Liver (tissue), 3 donors: Measurements from ENCODE around the gene ALKBH4.
"Not testable (repeated sequence)": the region's sequence is repeated elsewhere in the genome, so short reads cannot be mapped to it uniquely, and the experiment has no call there.

Source experiments
- FOXA1 ChIP-seq: IDR thresholded peaks from 2 replicates; pipeline ENCODE4 v1.6.1; 2016; ENCODE audit warnings: antibody characterized with exemption
- GABPA ChIP-seq, 2 donors: IDR thresholded peaks in 1 of 2; conservative IDR thresholded peaks in 1 of 2; 2 replicates each; pipeline ENCODE4 v1.6.1; 2016; ENCODE audit warnings: antibody characterized with exemption in 2 of 2, mild to moderate bottlenecking in 1 of 2, moderate library complexity in 1 of 2
- JUND ChIP-seq, 2 donors: IDR thresholded peaks; 2 replicates each; pipeline ENCODE4 v1.6.1; 2016; ENCODE audit warnings: antibody characterized with exemption in 2 of 2
- RAD21 ChIP-seq, 2 donors: IDR thresholded peaks; 2 replicates each; pipeline ENCODE4 v1.6.1; 2016; ENCODE audit warnings: antibody characterized with exemption in 2 of 2, mild to moderate bottlenecking in 2 of 2
- RXRA ChIP-seq, 2 donors: IDR thresholded peaks; 2 replicates each; pipeline ENCODE4 v1.6.1; 2017 to 2018; ENCODE audit warnings: antibody characterized with exemption in 2 of 2, mild to moderate bottlenecking in 1 of 2
- SP1 ChIP-seq: IDR thresholded peaks from 2 replicates; pipeline ENCODE4 v1.6.1; 2018; ENCODE audit warnings: antibody characterized with exemption, mild to moderate bottlenecking
- TAF1 ChIP-seq: conservative IDR thresholded peaks from 2 replicates; pipeline ENCODE4 v1.6.1; 2016; ENCODE audit warnings: antibody characterized with exemption, mild to moderate bottlenecking
- YY1 ChIP-seq: IDR thresholded peaks from 2 replicates; pipeline ENCODE4 v1.6.1; 2016; ENCODE audit warnings: antibody characterized with exemption, mild to moderate bottlenecking
- TF ChIP-seq, protein P1 (sequence below): fragments of 150-350 bp; IDR thresholded peaks from 2 replicates; pipeline ENCODE4 v1.5.1; 2017; ENCODE audit warnings: improper control_type of control experiment, low read depth, low read length; ENCODE audit not compliant: missing input control
- TF ChIP-seq, protein P2 (sequence below): IDR thresholded peaks from 2 replicates; pipeline ENCODE4 v1.6.1; 2016; ENCODE audit warnings: antibody characterized with exemption
- TF ChIP-seq, protein P3 (sequence below): IDR thresholded peaks from 2 replicates; pipeline ENCODE4 v1.6.1; 2016; ENCODE audit warnings: antibody characterized with exemption, mild to moderate bottlenecking
- TF ChIP-seq, protein P4 (sequence below): IDR thresholded peaks from 2 replicates; pipeline ENCODE4 v1.6.1; 2016; ENCODE audit warnings: antibody characterized with exemption
- donor health status: healthy.
- donor health status: healthy.

DNA sequence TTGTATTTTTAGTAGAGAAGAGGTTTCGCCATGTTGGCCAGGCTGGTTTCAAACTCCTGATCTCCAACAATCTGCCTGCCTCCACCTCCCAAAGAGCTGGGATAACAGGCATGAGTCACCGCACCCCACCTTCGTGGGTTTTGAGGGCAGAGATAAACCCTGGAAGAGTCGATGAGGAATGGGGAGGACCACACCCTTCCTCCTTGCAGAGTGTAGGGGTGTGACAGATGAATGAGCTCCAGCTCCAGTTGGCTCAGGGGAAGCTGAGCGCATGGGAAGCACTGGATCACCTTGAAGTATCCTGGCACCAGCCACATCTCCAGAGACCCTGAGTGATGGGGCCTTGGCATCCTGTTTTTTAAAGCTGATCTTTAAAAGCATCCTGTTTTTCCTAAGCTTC, 19.7 kb upstream of the ALKBH4 start:
- not testable (repeated sequence) for TF ChIP-seq TAF1; RXRA (IDR thresholded peaks at IDR 0.05); RAD21 (IDR thresholded peaks at IDR 0.05); GABPA (IDR thresholded peaks at IDR 0.05 in 1 of 2, conservative IDR thresholded peaks at IDR 0.05 in 1 of 2); YY1; FOXA1; JUND (IDR thresholded peaks at IDR 0.05); SP1
- TF ChIP-seq, protein P1, sequence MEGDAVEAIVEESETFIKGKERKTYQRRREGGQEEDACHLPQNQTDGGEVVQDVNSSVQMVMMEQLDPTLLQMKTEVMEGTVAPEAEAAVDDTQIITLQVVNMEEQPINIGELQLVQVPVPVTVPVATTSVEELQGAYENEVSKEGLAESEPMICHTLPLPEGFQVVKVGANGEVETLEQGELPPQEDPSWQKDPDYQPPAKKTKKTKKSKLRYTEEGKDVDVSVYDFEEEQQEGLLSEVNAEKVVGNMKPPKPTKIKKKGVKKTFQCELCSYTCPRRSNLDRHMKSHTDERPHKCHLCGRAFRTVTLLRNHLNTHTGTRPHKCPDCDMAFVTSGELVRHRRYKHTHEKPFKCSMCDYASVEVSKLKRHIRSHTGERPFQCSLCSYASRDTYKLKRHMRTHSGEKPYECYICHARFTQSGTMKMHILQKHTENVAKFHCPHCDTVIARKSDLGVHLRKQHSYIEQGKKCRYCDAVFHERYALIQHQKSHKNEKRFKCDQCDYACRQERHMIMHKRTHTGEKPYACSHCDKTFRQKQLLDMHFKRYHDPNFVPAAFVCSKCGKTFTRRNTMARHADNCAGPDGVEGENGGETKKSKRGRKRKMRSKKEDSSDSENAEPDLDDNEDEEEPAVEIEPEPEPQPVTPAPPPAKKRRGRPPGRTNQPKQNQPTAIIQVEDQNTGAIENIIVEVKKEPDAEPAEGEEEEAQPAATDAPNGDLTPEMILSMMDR, result not testable (repeated sequence)
- TF ChIP-seq, protein P2, sequence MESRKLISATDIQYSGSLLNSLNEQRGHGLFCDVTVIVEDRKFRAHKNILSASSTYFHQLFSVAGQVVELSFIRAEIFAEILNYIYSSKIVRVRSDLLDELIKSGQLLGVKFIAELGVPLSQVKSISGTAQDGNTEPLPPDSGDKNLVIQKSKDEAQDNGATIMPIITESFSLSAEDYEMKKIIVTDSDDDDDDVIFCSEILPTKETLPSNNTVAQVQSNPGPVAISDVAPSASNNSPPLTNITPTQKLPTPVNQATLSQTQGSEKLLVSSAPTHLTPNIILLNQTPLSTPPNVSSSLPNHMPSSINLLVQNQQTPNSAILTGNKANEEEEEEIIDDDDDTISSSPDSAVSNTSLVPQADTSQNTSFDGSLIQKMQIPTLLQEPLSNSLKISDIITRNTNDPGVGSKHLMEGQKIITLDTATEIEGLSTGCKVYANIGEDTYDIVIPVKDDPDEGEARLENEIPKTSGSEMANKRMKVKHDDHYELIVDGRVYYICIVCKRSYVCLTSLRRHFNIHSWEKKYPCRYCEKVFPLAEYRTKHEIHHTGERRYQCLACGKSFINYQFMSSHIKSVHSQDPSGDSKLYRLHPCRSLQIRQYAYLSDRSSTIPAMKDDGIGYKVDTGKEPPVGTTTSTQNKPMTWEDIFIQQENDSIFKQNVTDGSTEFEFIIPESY, result not testable (repeated sequence)
- TF ChIP-seq, protein P3, sequence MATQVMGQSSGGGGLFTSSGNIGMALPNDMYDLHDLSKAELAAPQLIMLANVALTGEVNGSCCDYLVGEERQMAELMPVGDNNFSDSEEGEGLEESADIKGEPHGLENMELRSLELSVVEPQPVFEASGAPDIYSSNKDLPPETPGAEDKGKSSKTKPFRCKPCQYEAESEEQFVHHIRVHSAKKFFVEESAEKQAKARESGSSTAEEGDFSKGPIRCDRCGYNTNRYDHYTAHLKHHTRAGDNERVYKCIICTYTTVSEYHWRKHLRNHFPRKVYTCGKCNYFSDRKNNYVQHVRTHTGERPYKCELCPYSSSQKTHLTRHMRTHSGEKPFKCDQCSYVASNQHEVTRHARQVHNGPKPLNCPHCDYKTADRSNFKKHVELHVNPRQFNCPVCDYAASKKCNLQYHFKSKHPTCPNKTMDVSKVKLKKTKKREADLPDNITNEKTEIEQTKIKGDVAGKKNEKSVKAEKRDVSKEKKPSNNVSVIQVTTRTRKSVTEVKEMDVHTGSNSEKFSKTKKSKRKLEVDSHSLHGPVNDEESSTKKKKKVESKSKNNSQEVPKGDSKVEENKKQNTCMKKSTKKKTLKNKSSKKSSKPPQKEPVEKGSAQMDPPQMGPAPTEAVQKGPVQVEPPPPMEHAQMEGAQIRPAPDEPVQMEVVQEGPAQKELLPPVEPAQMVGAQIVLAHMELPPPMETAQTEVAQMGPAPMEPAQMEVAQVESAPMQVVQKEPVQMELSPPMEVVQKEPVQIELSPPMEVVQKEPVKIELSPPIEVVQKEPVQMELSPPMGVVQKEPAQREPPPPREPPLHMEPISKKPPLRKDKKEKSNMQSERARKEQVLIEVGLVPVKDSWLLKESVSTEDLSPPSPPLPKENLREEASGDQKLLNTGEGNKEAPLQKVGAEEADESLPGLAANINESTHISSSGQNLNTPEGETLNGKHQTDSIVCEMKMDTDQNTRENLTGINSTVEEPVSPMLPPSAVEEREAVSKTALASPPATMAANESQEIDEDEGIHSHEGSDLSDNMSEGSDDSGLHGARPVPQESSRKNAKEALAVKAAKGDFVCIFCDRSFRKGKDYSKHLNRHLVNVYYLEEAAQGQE, result not testable (repeated sequence)
- TF ChIP-seq, protein P4, sequence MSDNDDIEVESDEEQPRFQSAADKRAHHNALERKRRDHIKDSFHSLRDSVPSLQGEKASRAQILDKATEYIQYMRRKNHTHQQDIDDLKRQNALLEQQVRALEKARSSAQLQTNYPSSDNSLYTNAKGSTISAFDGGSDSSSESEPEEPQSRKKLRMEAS, result not testable (repeated sequence)
